A673 (cell line): ENCODE data around the gene AHRR. TPM values are rescaled to one million over a fixed set of nuclear protein-coding genes. Genes with fewer than 3 reads are reported as not detected.
"Not testable (repeated sequence)": the region's sequence is repeated elsewhere in the genome, so short reads cannot be mapped to it uniquely, and the experiment has no call there.

ENCODE experiments used
- BruUV-seq: library from RNA; stranded (reverse); fragments of 400-500 nt; replicated peaks from 2 replicates; lab custom pipeline; 2021; lab: Mats Ljungman, UMichigan
- CTCF ChIA-PET: fragments of 300-600 bp; sonication (Branson Sonifier 250); formaldehyde crosslinking; loops from one replicate; lab custom pipeline; 2022; ENCODE audit warnings: antibody characterized with exemption; lab: Charles Lee
- POLR2A ChIA-PET: fragments of 300-600 bp; sonication (Branson Sonifier 250); formaldehyde crosslinking; loops from one replicate; lab custom pipeline; 2022; ENCODE audit warnings: antibody characterized with exemption; ENCODE audit not compliant: low non-redundant PET; lab: Charles Lee
- DNase-seq: peaks from one replicate; pipeline ENCODE4 v3.0.0-alpha.2; 2015; ENCODE audit warnings: low spot score
- H3K27ac ChIP-seq: fragments of 200-600 bp; sonication (generic); 2 replicates; pipeline ENCODE4 v1.5.1; 2016; ENCODE audit warnings: mixed run types, low read depth, mild to moderate bottlenecking, mixed read lengths, antibody characterized with exemption, low read length; ENCODE audit not compliant: poor library complexity, severe bottlenecking
- H3K27me3 ChIP-seq: fragments of 200-600 bp; sonication (generic); replicated peaks from 2 replicates; pipeline ENCODE4 v1.6.1; 2017; ENCODE audit warnings: mixed run types, low read depth, mild to moderate bottlenecking, mixed read lengths, antibody characterized with exemption, low read length; ENCODE audit not compliant: insufficient read depth, poor library complexity
- H3K36me3 ChIP-seq: fragments of 200-600 bp; sonication (generic); 2 replicates; pipeline ENCODE4 v1.6.1; 2016; ENCODE audit warnings: mixed run types, mild to moderate bottlenecking, mixed read lengths, antibody characterized with exemption, low read length; ENCODE audit not compliant: insufficient read depth, poor library complexity, severe bottlenecking
- H3K4me1 ChIP-seq: fragments of 200-600 bp; sonication (generic); 2 replicates; pipeline ENCODE4 v1.6.1; 2017; ENCODE audit warnings: mixed run types, mild to moderate bottlenecking, mixed read lengths, antibody characterized with exemption, low read length; ENCODE audit not compliant: insufficient read depth, poor library complexity, severe bottlenecking
- H3K4me3 ChIP-seq: fragments of 200-600 bp; sonication (generic); 2 replicates; pipeline ENCODE4 v1.5.1; 2016; ENCODE audit warnings: low read depth, mixed run types, mild to moderate bottlenecking, mixed read lengths, low read length; ENCODE audit not compliant: poor library complexity, severe bottlenecking
- H3K9me3 ChIP-seq: fragments of 200-600 bp; sonication (generic); 2 replicates; pipeline ENCODE4 v1.6.1; 2016; ENCODE audit warnings: mixed run types, low read depth, mild to moderate bottlenecking, mixed read lengths, antibody characterized with exemption, low read length; ENCODE audit not compliant: poor library complexity, severe bottlenecking
- CTCF ChIP-seq: fragments of 300-800, 200-600 bp; sonication (generic); conservative IDR thresholded peaks from 2 replicates; pipeline ENCODE4 v1.5.1; 2017; ENCODE audit warnings: low read depth, mild to moderate bottlenecking, antibody characterized with exemption, low read length, moderate library complexity, mixed read lengths
- EZH2 ChIP-seq: fragments of 200-600 bp; sonication (generic); IDR thresholded peaks from 2 replicates; pipeline ENCODE4 v1.6.1; 2017; ENCODE audit warnings: borderline replicate concordance, low read depth, mild to moderate bottlenecking, mixed read lengths, antibody characterized with exemption, low read length; ENCODE audit not compliant: poor library complexity, severe bottlenecking
- intact Hi-C: fragments of 100-400 bp; cut with micrococcal nuclease; formaldehyde crosslinking; loops from one replicate; pipeline ENCODE4 v1.10.0; 2022; ENCODE audit not compliant: unreplicated experiment
- total RNA-seq: library from RNA; stranded (reverse); gene quantifications from 2 replicates; pipeline ENCODE4 v1.2.3, GENCODE V29; 2021

Gene AHRR
- total RNA-seq, 1 experiment from 2014 or later = 2.2 TPM

- DNase-seq, BruUV-seq, H3K4me3 ChIP-seq, H3K36me3 ChIP-seq, H3K9me3 ChIP-seq, intact Hi-C loops, H3K27me3 ChIP-seq, H3K27ac ChIP-seq, CTCF ChIA-PET, POLR2A ChIA-PET: not testable (repeated sequence)
- H3K4me1 ChIP-seq = peaks cover 11% of the 10 kb centered on the region
Measured at GRCh38 chr5:300691-301435, 20.7 kb upstream of the AHRR start.

- POLR2A ChIA-PET, H3K36me3 ChIP-seq, H3K27me3 ChIP-seq, H3K27ac ChIP-seq, H3K9me3 ChIP-seq, DNase-seq, BruUV-seq, H3K4me3 ChIP-seq, intact Hi-C loops, CTCF ChIA-PET: not testable (repeated sequence)
- H3K4me1 ChIP-seq = peaks cover 11% of the 10 kb centered on the region
Measured at GRCh38 chr5:302416-302815, 19.1 kb upstream of the AHRR start.

DNA sequence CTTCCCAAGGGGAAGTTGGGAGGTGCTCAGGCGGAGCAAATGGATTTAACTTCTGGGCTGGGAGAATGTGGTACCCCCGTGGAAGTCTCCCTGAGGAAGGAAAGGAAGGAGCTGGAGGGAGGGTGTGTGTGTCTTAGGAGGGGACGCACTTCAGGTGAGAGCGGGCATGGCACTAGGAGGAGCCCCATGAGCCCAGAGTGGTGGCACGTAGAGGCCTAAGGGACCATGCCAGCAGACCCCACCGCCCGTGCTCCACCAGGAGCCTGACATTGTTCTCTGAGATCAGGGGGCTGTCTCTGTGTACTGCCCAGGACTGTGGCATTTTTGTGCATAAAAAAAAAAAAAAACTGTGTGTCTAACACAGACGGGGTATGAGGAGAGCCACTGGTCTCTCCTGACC, 18.5 kb upstream of the AHRR start:
- TF ChIP-seq EZH2 (no peak), CTCF (no peak)
- intact Hi-C loops = no loop called here
- BruUV-seq = no TSS peak
- no peak overlapping the region for H3K27ac ChIP-seq
- peaks cover 5% of the 10 kb centered on the region for H3K36me3 ChIP-seq
- POLR2A ChIA-PET = no interaction called here
- H3K4me1 ChIP-seq = peaks cover 8% of the 10 kb centered on the region
- no peaks in the 10 kb centered on the region for H3K27me3 ChIP-seq
- CTCF ChIA-PET = no interaction called here
- H3K4me3 ChIP-seq = no peak overlapping the region
- H3K9me3 ChIP-seq = no peaks in the 10 kb centered on the region
- DNase-seq = no peak

DNA sequence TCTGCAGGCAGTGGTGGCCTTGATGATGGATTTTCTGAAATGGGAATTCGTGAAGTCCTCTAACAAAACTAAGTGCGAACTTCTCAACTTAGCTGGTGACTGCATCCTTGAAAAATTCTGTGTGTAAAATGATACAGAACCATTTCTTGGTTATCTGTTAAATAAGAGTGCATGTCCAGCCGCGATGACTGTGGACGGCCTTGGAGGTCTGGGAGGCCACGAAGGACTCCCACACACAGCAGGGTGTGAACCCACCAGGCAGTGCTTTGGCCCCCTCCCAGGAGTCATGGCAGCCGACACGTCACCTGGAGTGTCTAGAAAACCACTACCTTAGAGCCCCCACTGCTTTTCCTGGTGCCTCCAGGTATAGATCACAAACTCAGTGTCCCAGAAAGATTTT, 17.8 kb upstream of the AHRR start:
- intact Hi-C loops, DNase-seq, H3K36me3 ChIP-seq, H3K4me3 ChIP-seq, CTCF ChIA-PET, H3K27me3 ChIP-seq, H3K4me1 ChIP-seq, POLR2A ChIA-PET, H3K27ac ChIP-seq, H3K9me3 ChIP-seq, BruUV-seq: not testable (repeated sequence)
